ENCODE data around the gene XIRP2. TPM values are rescaled to one million over a fixed set of nuclear protein-coding genes. Genes with fewer than 3 reads are reported as not detected.
A peak's percentile ranks its signal among the peaks of the same experiment; 100 is the strongest.
"Not testable (repeated sequence)": the region's sequence is repeated elsewhere in the genome, so short reads cannot be mapped to it uniquely, and the experiment has no call there.

XIRP2 gene
- total RNA-seq, 1 donor from 2014 or later = 0.25 TPM

DNA sequence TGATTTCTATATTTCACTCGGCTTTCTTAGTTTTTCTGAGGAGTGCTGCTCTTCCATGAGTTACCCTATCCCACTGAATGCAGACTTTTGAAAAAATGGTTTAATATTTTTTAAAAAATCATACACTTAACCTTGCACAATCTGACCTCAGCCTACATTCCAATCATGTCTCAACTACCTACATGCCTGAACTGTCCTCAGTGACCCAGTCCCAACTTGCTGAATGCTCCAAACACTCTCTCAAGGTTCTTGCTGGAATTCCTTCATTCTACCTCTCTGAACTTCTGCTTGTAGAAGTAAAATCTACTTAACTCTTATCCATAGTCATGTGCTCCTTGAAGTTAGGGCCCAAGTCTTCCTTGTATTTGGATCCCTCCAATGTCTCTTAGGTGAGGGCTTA, 181.6 kb downstream of the XIRP2 start:
- FAIRE-seq (no peak), DNase-seq (ENCODE audit: low read depth) (peak; percentile 2)
- H3K9ac ChIP-seq (ENCODE audit: low read length) = no peak overlapping the region
- H3K4me1 Mint-ChIP-seq (ENCODE audit: low read depth, unreplicated experiment) = peaks cover 10% of the 10 kb centered on the region
- no peaks in the 10 kb centered on the region for H3K36me3 ChIP-seq (ENCODE audit: insufficient read depth, low read length)
- no peaks in the 10 kb centered on the region for H3K36me3 Mint-ChIP-seq (ENCODE audit: low read depth, unreplicated experiment)
- H4K20me1 ChIP-seq (ENCODE audit: insufficient read depth, low read length) = no peaks in the 10 kb centered on the region
- no peak overlapping the region for H3K4me3 Mint-ChIP-seq (ENCODE audit: unreplicated experiment)
- H3K27ac Mint-ChIP-seq (ENCODE audit: unreplicated experiment) = no peak overlapping the region
- H3K4me2 ChIP-seq (ENCODE audit: low read length) = no peak overlapping the region
- H3K9me3 Mint-ChIP-seq (ENCODE audit: unreplicated experiment) = no peaks in the 10 kb centered on the region
- H3K9me3 ChIP-seq (ENCODE audit: insufficient read depth, low read depth, low read length) = no peaks in the 10 kb centered on the region
- H3K79me2 ChIP-seq (ENCODE audit: insufficient read depth, low read length) = no peaks in the 10 kb centered on the region
- no peak for TF ChIP-seq EZH2 (IDR thresholded peaks at IDR 0.05; ENCODE audit: insufficient read depth, low read length)
- TF ChIP-seq, protein P1, sequence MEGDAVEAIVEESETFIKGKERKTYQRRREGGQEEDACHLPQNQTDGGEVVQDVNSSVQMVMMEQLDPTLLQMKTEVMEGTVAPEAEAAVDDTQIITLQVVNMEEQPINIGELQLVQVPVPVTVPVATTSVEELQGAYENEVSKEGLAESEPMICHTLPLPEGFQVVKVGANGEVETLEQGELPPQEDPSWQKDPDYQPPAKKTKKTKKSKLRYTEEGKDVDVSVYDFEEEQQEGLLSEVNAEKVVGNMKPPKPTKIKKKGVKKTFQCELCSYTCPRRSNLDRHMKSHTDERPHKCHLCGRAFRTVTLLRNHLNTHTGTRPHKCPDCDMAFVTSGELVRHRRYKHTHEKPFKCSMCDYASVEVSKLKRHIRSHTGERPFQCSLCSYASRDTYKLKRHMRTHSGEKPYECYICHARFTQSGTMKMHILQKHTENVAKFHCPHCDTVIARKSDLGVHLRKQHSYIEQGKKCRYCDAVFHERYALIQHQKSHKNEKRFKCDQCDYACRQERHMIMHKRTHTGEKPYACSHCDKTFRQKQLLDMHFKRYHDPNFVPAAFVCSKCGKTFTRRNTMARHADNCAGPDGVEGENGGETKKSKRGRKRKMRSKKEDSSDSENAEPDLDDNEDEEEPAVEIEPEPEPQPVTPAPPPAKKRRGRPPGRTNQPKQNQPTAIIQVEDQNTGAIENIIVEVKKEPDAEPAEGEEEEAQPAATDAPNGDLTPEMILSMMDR (IDR thresholded peaks at IDR 0.05; ENCODE audit: insufficient read depth, low read depth, low read length) = no peak
- no peak overlapping the region for H3K4me3 ChIP-seq (ENCODE audit: insufficient read depth, low read depth, low read length)
- H3K27ac ChIP-seq (ENCODE audit: low read depth, low read length) = no peak overlapping the region
- H3K27me3 Mint-ChIP-seq (ENCODE audit: low read depth, unreplicated experiment) = no peaks in the 10 kb centered on the region
- no peaks in the 10 kb centered on the region for H3K4me1 ChIP-seq (ENCODE audit: insufficient read depth, low read length)
- no peak overlapping the region for H2AFZ ChIP-seq (ENCODE audit: low read depth, low read length)
- H3K27me3 ChIP-seq (ENCODE audit: insufficient read depth, low read length) = no peaks in the 10 kb centered on the region

DNA sequence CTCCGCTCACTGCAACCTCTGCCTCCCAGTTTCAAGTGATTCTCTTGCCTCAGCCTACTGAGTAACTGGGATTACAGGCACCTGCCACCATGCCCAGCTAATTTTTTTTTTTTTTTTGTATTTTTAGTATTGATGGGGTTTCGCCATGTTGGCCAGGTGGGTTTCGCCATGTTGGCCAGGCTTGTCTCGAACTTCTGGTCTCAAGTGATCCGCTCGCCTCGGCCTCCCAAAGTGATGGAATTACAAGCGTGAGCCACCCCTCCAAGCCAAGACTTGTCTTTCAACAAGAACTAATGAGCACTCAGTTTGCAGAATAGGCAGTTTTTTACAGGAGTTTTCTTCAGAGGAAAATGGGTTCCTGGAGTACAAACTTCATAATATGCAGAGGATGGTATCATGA, 187.4 kb downstream of the XIRP2 start:
- H3K27me3 Mint-ChIP-seq (ENCODE audit: low read depth, unreplicated experiment); H4K20me1 ChIP-seq (ENCODE audit: insufficient read depth, low read length); H3K79me2 ChIP-seq (ENCODE audit: insufficient read depth, low read length); H3K4me3 Mint-ChIP-seq (ENCODE audit: unreplicated experiment); H3K27ac Mint-ChIP-seq (ENCODE audit: unreplicated experiment); H3K4me3 ChIP-seq (ENCODE audit: insufficient read depth, low read depth, low read length); H2AFZ ChIP-seq (ENCODE audit: low read depth, low read length); H3K27me3 ChIP-seq (ENCODE audit: insufficient read depth, low read length); H3K36me3 ChIP-seq (ENCODE audit: insufficient read depth, low read length); DNase-seq (ENCODE audit: low read depth); H3K4me2 ChIP-seq (ENCODE audit: low read length); H3K9me3 ChIP-seq (ENCODE audit: insufficient read depth, low read depth, low read length); H3K9me3 Mint-ChIP-seq (ENCODE audit: unreplicated experiment); H3K9ac ChIP-seq (ENCODE audit: low read length); FAIRE-seq; H3K4me1 Mint-ChIP-seq (ENCODE audit: low read depth, unreplicated experiment); H3K27ac ChIP-seq (ENCODE audit: low read depth, low read length); H3K36me3 Mint-ChIP-seq (ENCODE audit: low read depth, unreplicated experiment); H3K4me1 ChIP-seq (ENCODE audit: insufficient read depth, low read length): not testable (repeated sequence)

DNA sequence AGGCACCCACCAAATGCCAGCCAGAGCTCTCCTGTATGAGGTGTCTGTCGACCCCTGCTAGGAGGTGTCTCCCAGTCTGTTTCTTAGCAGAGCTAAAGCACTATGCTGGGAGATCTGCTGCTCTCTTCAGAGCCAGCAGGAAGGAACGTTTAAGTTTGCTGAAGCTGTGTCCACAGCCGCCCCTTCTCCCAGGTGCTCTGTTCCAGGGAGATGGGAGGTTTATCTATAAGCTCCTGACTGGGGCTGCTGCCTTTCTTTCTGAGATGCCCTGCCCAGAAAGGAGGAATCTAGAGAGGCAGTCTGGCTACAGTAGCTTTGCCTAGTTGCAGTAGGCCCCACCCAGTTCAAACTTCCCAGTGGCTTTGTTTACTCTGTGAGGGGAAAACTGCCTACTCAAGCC, 210.7 kb downstream of the XIRP2 start:
- H3K4me2 ChIP-seq (ENCODE audit: low read length); H3K9ac ChIP-seq (ENCODE audit: low read length); H3K4me1 Mint-ChIP-seq (ENCODE audit: low read depth, unreplicated experiment); DNase-seq (ENCODE audit: low read depth); H3K36me3 Mint-ChIP-seq (ENCODE audit: low read depth, unreplicated experiment); H2AFZ ChIP-seq (ENCODE audit: low read depth, low read length); H4K20me1 ChIP-seq (ENCODE audit: insufficient read depth, low read length); H3K4me1 ChIP-seq (ENCODE audit: insufficient read depth, low read length); H3K27me3 ChIP-seq (ENCODE audit: insufficient read depth, low read length); H3K27me3 Mint-ChIP-seq (ENCODE audit: low read depth, unreplicated experiment); H3K27ac Mint-ChIP-seq (ENCODE audit: unreplicated experiment); H3K4me3 ChIP-seq (ENCODE audit: insufficient read depth, low read depth, low read length); H3K9me3 Mint-ChIP-seq (ENCODE audit: unreplicated experiment); H3K79me2 ChIP-seq (ENCODE audit: insufficient read depth, low read length); H3K4me3 Mint-ChIP-seq (ENCODE audit: unreplicated experiment); H3K9me3 ChIP-seq (ENCODE audit: insufficient read depth, low read depth, low read length); H3K36me3 ChIP-seq (ENCODE audit: insufficient read depth, low read length); FAIRE-seq; H3K27ac ChIP-seq (ENCODE audit: low read depth, low read length): not testable (repeated sequence)

DNA sequence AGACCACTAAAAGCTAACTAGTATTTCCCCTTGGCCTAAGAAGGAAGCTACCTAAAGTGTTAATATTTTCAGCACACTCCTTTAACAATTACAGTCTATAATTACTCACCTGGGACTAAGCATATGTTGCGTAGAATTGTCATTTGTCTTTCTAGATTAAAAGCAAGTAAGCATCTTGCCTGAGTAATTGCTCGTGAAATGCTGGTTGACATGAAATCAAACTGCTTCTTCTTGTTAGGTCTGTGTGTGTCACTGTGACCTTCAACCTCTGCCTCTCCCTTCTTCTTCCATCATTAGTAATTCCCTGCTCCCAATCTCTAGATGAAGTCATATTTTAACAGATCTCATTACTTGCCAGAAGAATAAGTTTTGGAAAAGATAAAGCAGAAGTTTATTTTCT, 212.2 kb downstream of the XIRP2 start:
- Histone ChIP-seq H3K27me3 (ENCODE audit: insufficient read depth, low read length) (no peaks in the 10 kb centered on the region), H3K4me3 (ENCODE audit: insufficient read depth, low read depth, low read length) (no peak overlapping the region), H3K4me2 (ENCODE audit: low read length) (no peak overlapping the region), H3K27ac (ENCODE audit: low read depth, low read length) (no peak overlapping the region), H2AFZ (ENCODE audit: low read depth, low read length) (no peak overlapping the region), H3K9me3 (ENCODE audit: insufficient read depth, low read depth, low read length) (no peaks in the 10 kb centered on the region), H3K4me1 (ENCODE audit: insufficient read depth, low read length) (no peaks in the 10 kb centered on the region), H3K9ac (ENCODE audit: low read length) (no peak overlapping the region), H3K79me2 (ENCODE audit: insufficient read depth, low read length) (no peaks in the 10 kb centered on the region), H4K20me1 (ENCODE audit: insufficient read depth, low read length) (no peaks in the 10 kb centered on the region), H3K36me3 (ENCODE audit: insufficient read depth, low read length) (no peaks in the 10 kb centered on the region)
- FAIRE-seq (no peak), DNase-seq (ENCODE audit: low read depth) (peak; percentile 12)
- H3K27me3 Mint-ChIP-seq (ENCODE audit: low read depth, unreplicated experiment) = no peaks in the 10 kb centered on the region
- H3K27ac Mint-ChIP-seq (ENCODE audit: unreplicated experiment) = no peak overlapping the region
- no peaks in the 10 kb centered on the region for H3K36me3 Mint-ChIP-seq (ENCODE audit: low read depth, unreplicated experiment)
- TF ChIP-seq, protein P1 (IDR thresholded peaks at IDR 0.05; ENCODE audit: insufficient read depth, low read depth, low read length) = no peak
- no peak for TF ChIP-seq EZH2 (IDR thresholded peaks at IDR 0.05; ENCODE audit: insufficient read depth, low read length)
- no peaks in the 10 kb centered on the region for H3K9me3 Mint-ChIP-seq (ENCODE audit: unreplicated experiment)
- no peak overlapping the region for H3K4me3 Mint-ChIP-seq (ENCODE audit: unreplicated experiment)
- peaks cover 3% of the 10 kb centered on the region for H3K4me1 Mint-ChIP-seq (ENCODE audit: low read depth, unreplicated experiment)
